K562 (cell line): ENCODE results near the gene ZDHHC19. TPM values are rescaled to one million over a fixed set of nuclear protein-coding genes. Genes with fewer than 3 reads are reported as not detected.

Source experiments
- FOXK1 ChIP-seq: sonication (generic); formaldehyde crosslinking; IDR thresholded peaks from 2 replicates; pipeline ENCODE4 v1.8.0; 2022; ENCODE audit warnings: missing genetic modification reagents, mild to moderate bottlenecking, borderline replicate concordance
- HLTF ChIP-seq: fragments of 450-650 bp; IDR thresholded peaks from 2 replicates; pipeline ENCODE4 v1.6.1; 2016
- PHF20 ChIP-seq: fragments of 450-650 bp; IDR thresholded peaks from 2 replicates; pipeline ENCODE4 v1.6.1; 2018; ENCODE audit not compliant: partially characterized antibody
- PML ChIP-seq: IDR thresholded peaks from 2 replicates; pipeline ENCODE4 v1.6.1; 2012; ENCODE audit warnings: low read length, inconsistent platforms
- POLR2H ChIP-seq: IDR thresholded peaks from 2 replicates; pipeline ENCODE4 v1.6.1; 2016; ENCODE audit warnings: missing genetic modification characterization, low read depth, mild to moderate bottlenecking, control low read depth, missing compliant biosample characterization, moderate library complexity
- RAD21 ChIP-seq, 2 experiments: fragments of 250-450 bp in 1 of 2; fragments of 450-650 bp in 1 of 2; sonication (Bioruptor Pico) in 1 of 2; formaldehyde crosslinking in 1 of 2; IDR thresholded peaks in 1 of 2; conservative IDR thresholded peaks in 1 of 2; 2 replicates each; pipeline versions ENCODE4 v1.4.0 to v1.8.0; 2020 to 2022; ENCODE audit warnings: mild to moderate bottlenecking in 2 of 2, moderate library complexity in 1 of 2
- SPI1 ChIP-seq: IDR thresholded peaks from 2 replicates; pipeline ENCODE4 v1.6.1; 2011; ENCODE audit warnings: low read depth, low read length, control low read depth, borderline replicate concordance
- TAL1 ChIP-seq: fragments of 450-650 bp; IDR thresholded peaks from 2 replicates; pipeline ENCODE4 v1.6.1; 2016; ENCODE audit warnings: mild to moderate bottlenecking
- TCF7 ChIP-seq: sonication (generic); IDR thresholded peaks from 2 replicates; pipeline ENCODE4 v1.6.1; 2016; ENCODE audit warnings: antibody characterized with exemption, borderline replicate concordance
- TOE1 ChIP-seq, 2 experiments: fragments of 450-650 bp in 1 of 2; sonication (generic) in 1 of 2; formaldehyde crosslinking in 1 of 2; IDR thresholded peaks; 2 replicates each; pipeline versions ENCODE4 v1.7.1 to v1.8.0; 2016 to 2022; ENCODE audit warnings: borderline replicate concordance in 2 of 2, mild to moderate bottlenecking in 2 of 2, antibody characterized with exemption in 1 of 2, inconsistent platforms in 1 of 2, low read depth in 1 of 2, missing genetic modification reagents in 1 of 2, moderate library complexity in 1 of 2
- WHSC1 ChIP-seq: IDR thresholded peaks from one replicate; pipeline ENCODE4 v1.6.1; 2012; ENCODE audit warnings: low read length, control low read depth, inconsistent platforms
- ZNF274 ChIP-seq: IDR thresholded peaks from 2 replicates; pipeline ENCODE4 v1.6.1; 2011; ENCODE audit warnings: low read depth, mild to moderate bottlenecking, low read length, moderate library complexity, borderline replicate concordance
- ZNF79 ChIP-seq: fragments of 250-450 bp; sonication (Bioruptor Pico); IDR thresholded peaks from 2 replicates; pipeline ENCODE4 v1.4.0; 2020; ENCODE audit warnings: low read depth, mild to moderate bottlenecking, moderate library complexity
- polyA plus RNA-seq, 8 experiments: library from polyadenylated mRNA; depleted of rRNA in 4 of 8; stranded (reverse) in 5 of 8; unstranded in 3 of 8; fragments of >200 nt; fragmentation: Nextera tagmentation in 2 of 8; fragmentation: Illumina TruSeq in 1 of 8; extraction: Ambion mirVana in 2 of 8; extraction: Trizol in 1 of 8; gene quantifications; 2 replicates each; pipeline versions ENCODE4 v1.2.1 to v1.2.3, GENCODE V29; 2011 to 2014; ENCODE audit warnings: inconsistent platforms in 1 of 8, missing spikeins in 1 of 8
- total RNA-seq, 7 experiments: library from RNA; depleted of rRNA in 6 of 7; stranded (reverse); fragments of >200 nt in 6 of 7; fragmentation: Illumina TruSeq in 2 of 7; extraction: Trizol in 2 of 7; gene quantifications; 2 replicates each; pipeline versions ENCODE4 v1.2.1 to v1.2.3, GENCODE V29; 2011 to 2021; ENCODE audit warnings: low replicate concordance in 1 of 7
- TF ChIP-seq, protein P1 (sequence below): sonication (generic); formaldehyde crosslinking; IDR thresholded peaks from 2 replicates; pipeline ENCODE4 v1.8.1; 2023; ENCODE audit warnings: mild to moderate bottlenecking, missing genetic modification reagents
- TF ChIP-seq, protein P2 (sequence below): fragments of 250-450 bp; sonication (Bioruptor Pico); IDR thresholded peaks from 2 replicates; pipeline ENCODE4 v1.6.1; 2021; ENCODE audit warnings: mild to moderate bottlenecking
- TF ChIP-seq, protein P3 (sequence below): IDR thresholded peaks from 3 replicates; pipeline ENCODE4 v1.6.1; 2011; ENCODE audit warnings: borderline replicate concordance, mild to moderate bottlenecking, moderate library complexity; ENCODE audit not compliant: insufficient read length; ENCODE audit errors: extremely low read depth
- TF ChIP-seq, protein P4 (sequence below): fragments of 250-450 bp; sonication (Bioruptor Pico); IDR thresholded peaks from 2 replicates; pipeline ENCODE4 v1.5.0; 2020; ENCODE audit warnings: mild to moderate bottlenecking

ZDHHC19 gene
- total and polyA plus RNA-seq, 9 of the 15 experiments (the other 6 are each of a cell fraction or from before 2014, with no cell fraction given): 0.40 to 5.5 (median 1.1) TPM

DNA sequence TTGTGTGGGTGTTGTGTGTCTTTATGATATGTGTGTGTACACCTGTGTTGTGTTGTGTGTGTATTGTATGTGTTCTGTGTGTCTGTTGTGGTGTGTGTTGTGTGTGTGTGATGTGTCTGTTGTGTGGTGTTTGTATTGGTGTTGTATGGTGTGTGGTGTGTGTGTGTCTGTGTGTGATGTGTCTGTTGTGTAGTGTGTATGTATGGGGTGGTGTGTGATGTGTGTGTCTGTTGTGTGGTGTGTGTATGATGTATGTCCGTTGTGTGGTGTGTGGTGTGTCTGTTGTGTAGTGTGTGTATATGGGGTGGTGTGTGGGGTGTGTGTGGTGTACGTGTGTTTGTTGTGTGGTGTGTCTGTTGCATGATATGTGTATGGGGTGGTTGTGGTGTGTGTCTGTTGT is 46.6 kb downstream of the ZDHHC19 start (continued):
- TF ChIP-seq, protein P1, sequence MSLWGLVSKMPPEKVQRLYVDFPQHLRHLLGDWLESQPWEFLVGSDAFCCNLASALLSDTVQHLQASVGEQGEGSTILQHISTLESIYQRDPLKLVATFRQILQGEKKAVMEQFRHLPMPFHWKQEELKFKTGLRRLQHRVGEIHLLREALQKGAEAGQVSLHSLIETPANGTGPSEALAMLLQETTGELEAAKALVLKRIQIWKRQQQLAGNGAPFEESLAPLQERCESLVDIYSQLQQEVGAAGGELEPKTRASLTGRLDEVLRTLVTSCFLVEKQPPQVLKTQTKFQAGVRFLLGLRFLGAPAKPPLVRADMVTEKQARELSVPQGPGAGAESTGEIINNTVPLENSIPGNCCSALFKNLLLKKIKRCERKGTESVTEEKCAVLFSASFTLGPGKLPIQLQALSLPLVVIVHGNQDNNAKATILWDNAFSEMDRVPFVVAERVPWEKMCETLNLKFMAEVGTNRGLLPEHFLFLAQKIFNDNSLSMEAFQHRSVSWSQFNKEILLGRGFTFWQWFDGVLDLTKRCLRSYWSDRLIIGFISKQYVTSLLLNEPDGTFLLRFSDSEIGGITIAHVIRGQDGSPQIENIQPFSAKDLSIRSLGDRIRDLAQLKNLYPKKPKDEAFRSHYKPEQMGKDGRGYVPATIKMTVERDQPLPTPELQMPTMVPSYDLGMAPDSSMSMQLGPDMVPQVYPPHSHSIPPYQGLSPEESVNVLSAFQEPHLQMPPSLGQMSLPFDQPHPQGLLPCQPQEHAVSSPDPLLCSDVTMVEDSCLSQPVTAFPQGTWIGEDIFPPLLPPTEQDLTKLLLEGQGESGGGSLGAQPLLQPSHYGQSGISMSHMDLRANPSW: no peak
- TF ChIP-seq TOE1 (IDR thresholded peaks at IDR 0.05; ENCODE audit: borderline replicate concordance) (peak; percentile 44; the same call in 1 of the 2 replicates), TOE1 (CRISPR knock-in tag; IDR thresholded peaks at IDR 0.05; ENCODE audit: borderline replicate concordance, low read depth) (no peak), TCF7 (no peak), ZNF274 (no peak), PML (no peak), POLR2H (tag) (no peak), ZNF79 (no peak), WHSC1 (no peak), TAL1 (no peak), HLTF (peak; percentile 84; the same call in 1 of the 2 replicates), RAD21 (CRISPR knock-in tag; conservative IDR thresholded peaks at IDR 0.05 in 1 of 2, IDR thresholded peaks at IDR 0.05 in 1 of 2) (no peak), FOXK1 (CRISPR knock-in tag) (no peak), SPI1 (no peak), PHF20 (peak; percentile 79)
- TF ChIP-seq, protein P2, sequence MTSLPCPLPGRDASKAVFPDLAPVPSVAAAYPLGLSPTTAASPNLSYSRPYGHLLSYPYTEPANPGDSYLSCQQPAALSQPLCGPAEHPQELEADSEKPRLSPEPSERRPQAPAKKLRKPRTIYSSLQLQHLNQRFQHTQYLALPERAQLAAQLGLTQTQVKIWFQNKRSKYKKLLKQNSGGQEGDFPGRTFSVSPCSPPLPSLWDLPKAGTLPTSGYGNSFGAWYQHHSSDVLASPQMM (CRISPR knock-in tag): no peak
- TF ChIP-seq, protein P3, sequence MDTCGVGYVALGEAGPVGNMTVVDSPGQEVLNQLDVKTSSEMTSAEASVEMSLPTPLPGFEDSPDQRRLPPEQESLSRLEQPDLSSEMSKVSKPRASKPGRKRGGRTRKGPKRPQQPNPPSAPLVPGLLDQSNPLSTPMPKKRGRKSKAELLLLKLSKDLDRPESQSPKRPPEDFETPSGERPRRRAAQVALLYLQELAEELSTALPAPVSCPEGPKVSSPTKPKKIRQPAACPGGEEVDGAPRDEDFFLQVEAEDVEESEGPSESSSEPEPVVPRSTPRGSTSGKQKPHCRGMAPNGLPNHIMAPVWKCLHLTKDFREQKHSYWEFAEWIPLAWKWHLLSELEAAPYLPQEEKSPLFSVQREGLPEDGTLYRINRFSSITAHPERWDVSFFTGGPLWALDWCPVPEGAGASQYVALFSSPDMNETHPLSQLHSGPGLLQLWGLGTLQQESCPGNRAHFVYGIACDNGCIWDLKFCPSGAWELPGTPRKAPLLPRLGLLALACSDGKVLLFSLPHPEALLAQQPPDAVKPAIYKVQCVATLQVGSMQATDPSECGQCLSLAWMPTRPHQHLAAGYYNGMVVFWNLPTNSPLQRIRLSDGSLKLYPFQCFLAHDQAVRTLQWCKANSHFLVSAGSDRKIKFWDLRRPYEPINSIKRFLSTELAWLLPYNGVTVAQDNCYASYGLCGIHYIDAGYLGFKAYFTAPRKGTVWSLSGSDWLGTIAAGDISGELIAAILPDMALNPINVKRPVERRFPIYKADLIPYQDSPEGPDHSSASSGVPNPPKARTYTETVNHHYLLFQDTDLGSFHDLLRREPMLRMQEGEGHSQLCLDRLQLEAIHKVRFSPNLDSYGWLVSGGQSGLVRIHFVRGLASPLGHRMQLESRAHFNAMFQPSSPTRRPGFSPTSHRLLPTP: no peak
- TF ChIP-seq, protein P4, sequence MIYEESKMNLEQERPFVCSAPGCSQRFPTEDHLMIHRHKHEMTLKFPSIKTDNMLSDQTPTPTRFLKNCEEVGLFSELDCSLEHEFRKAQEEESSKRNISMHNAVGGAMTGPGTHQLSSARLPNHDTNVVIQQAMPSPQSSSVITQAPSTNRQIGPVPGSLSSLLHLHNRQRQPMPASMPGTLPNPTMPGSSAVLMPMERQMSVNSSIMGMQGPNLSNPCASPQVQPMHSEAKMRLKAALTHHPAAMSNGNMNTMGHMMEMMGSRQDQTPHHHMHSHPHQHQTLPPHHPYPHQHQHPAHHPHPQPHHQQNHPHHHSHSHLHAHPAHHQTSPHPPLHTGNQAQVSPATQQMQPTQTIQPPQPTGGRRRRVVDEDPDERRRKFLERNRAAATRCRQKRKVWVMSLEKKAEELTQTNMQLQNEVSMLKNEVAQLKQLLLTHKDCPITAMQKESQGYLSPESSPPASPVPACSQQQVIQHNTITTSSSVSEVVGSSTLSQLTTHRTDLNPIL: no peak
